ENCODE data around the gene UGT1A9. TPM values are rescaled to one million over a fixed set of nuclear protein-coding genes. Genes with fewer than 3 reads are reported as not detected.
"Not testable (repeated sequence)": the region's sequence is repeated elsewhere in the genome, so short reads cannot be mapped to it uniquely, and the experiment has no call there.

The UGT1A9 gene
- total RNA-seq, 1 experiment from 2014 or later, result not detected

GRCh38 chr2:233680361-233681045 lies 8.8 kb downstream of the UGT1A9 start:
- DNase-seq (ENCODE audit: low read depth), result no peak

GRCh38 chr2:233681521-233682099 lies 9.9 kb downstream of the UGT1A9 start, which contains the start of gene UGT1A7:
TSS of gene UGT1A7 (plus strand) at chr2:233681901. CDS start at chr2:233681938, 37 bp downstream.
- DNase-seq (ENCODE audit: low read depth), result no peak

DNA sequence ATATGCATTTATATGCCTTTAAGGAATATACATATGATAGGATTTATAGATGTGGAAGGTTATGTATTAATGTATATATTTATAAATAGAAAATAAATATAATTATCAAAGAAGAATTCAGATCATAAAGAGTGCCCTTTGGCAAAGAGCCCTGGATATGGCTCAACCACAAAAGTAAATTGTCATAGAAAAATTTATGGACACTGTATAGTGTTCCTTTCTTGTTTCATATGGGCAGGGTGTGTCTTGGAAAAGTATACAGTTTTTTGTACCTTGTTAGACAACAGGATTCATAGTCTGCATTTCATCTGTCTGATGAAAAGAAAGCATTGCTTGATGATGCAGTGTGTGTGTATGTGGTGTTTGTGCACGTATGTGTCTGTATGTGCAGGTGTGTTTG lies 12.9 kb downstream of the UGT1A9 start:
- no peak for DNase-seq (ENCODE audit: low read depth)

GRCh38 chr2:233686928-233687327 lies 15.2 kb downstream of the UGT1A9 start:
- DNase-seq (ENCODE audit: low read depth), result no peak

GRCh38 chr2:233688341-233688740 lies 16.6 kb downstream of the UGT1A9 start:
- DNase-seq (ENCODE audit: low read depth), result no peak

GRCh38 chr2:233689031-233689430 lies 17.3 kb downstream of the UGT1A9 start:
- DNase-seq (ENCODE audit: low read depth), result no peak

GRCh38 chr2:233689501-233689900 lies 17.8 kb downstream of the UGT1A9 start:
- DNase-seq (ENCODE audit: low read depth), result no peak

- no peak for DNase-seq (ENCODE audit: low read depth)
Measured at GRCh38 chr2:233690444-233690843, 18.7 kb downstream of the UGT1A9 start.

GRCh38 chr2:233691443-233692433 lies 20.0 kb downstream of the UGT1A9 start:
- DNase-seq (ENCODE audit: low read depth), result no peak

- DNase-seq (ENCODE audit: low read depth), result no peak
Measured at GRCh38 chr2:233692648-233693047, 20.9 kb downstream of the UGT1A9 start, which contains the start of gene UGT1A6. TSS of gene UGT1A6 (plus strand) at chr2:233692890. CDS start at chr2:233693005, 115 bp downstream.

DNA sequence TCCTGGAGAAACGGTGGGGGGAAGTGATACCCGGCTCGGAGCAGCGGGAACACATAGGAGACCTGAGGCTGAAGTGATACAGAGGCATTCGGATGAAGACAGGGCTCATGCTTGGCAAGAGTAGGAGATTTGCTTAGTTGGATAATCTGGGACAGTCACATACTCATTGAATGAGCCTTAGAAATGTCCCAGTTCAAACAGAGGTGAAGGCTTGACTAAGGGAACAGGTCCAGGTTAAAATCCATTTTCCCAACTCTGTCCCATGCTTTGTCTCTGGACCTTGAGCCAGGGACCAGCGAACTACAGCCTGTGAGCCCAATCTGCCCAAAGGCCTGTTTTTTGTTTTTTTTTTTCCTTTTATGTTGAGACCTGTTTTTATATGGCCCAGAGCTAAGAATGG lies 22.3 kb downstream of the UGT1A9 start:
- DNase-seq (ENCODE audit: low read depth), result no peak

DNA sequence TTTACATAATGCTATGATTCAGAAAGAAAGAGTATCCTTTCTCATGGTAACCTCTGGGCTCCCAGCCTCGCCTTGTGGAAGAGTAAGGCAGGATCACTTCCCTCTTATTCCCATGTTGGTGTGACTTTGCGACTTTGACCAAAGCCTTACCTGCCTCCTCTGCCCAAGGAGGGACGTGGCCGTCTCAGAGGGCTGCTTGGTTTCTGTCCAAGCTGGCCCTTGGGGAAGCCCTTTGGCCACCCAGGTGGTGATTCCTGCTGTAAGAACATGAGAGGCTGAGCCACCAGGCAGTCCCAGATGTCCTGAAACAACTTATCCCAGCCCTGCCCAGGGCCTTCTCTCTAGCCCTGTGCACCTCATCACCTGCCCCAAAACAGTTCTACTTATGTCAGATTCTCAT lies 27.0 kb downstream of the UGT1A9 start:
- DNase-seq (ENCODE audit: low read depth), result no peak

DNA sequence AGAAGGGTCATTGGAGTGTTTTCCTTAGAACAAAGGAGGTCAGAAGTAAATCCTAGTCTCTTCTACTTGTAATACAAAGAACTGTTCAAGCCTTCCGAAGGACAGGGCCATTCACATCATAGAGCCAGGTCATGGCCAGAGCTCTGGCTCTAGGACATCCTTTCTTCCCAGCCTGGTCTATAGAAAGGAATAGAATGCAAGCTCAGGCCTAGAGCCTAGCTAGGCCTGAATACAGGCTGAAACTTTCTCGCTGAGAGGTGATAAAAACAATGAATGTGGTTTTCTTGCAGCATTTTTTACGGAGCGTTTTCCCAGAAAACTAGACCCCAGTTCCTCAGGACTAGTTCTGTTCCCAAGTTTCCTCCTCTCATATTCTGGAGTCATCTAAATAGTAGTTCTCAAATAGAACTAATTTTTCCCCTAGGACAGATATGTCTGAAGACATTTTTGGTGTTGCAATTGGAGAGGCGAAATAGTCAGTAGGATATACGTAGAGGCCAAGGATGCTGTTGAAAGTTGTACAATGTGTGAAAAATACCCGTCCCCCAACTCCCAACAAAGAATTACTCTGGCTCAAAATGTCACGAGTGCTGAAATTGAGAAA lies 27.8 kb downstream of the UGT1A9 start:
- no peak for DNase-seq (ENCODE audit: low read depth)

DNA sequence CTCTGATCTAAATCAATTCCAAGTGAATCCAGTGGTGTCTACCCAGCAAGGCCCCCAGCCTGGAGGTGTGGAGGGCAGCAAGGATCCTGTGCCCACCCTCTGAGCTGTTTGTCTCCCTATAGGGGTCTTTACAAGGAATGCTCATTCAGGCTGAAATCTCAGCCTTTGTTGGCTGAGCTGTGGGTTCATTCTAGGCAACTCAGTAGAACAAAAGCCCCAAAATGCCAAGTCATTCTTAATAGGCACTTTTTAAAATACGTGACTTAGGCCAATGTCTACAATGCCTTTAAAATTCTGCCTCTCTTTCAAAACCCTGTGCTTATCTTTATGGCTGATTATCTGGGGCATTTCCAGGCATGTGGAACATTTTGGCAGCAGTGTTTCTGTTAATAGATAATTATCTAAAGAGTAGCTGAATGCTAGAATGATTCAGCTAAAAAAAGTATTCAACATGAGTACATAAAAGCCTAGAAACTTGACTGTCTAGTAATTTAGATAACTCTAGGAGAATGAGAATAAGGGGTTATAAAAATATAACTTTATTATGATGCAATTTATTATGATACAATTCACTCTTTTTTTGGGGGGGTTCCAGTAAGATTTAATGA lies 28.4 kb downstream of the UGT1A9 start:
- DNase-seq (ENCODE audit: low read depth), result no peak

GRCh38 chr2:233700842-233701241 lies 29.1 kb downstream of the UGT1A9 start:
- DNase-seq (ENCODE audit: low read depth), result not testable (repeated sequence)

GRCh38 chr2:233702238-233702637 lies 30.5 kb downstream of the UGT1A9 start:
- DNase-seq (ENCODE audit: low read depth), result no peak

DNA sequence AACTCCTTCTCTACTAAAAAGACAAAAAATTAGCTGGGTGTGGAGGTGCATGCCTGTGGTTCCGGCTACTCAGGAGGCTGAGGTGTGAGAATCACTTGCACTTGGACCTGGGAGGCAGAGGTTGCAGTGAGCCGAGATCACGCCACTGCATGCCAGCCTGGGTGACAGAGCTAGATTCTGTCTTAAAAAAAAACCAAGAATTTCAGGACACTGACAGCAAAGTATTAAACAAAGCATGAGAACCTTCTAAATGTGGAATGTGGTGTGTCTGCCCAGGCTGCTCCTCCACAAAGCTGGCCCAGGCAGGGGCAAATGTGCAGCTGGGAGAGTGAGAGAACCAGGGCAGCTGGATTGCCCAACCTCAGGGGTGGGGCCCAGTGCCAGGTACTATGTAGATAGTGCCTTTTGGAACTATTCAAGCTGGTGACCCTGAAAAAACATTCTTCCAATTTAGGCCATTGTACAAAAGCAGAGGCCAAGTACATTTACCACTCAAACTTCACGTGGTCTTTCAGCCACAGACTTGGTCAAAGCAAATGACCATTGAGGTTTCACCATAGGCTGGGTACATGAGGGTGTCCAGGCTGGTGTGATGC lies 34.3 kb downstream of the UGT1A9 start:
- DNase-seq (ENCODE audit: low read depth), result no peak

GRCh38 chr2:233706720-233707119 lies 35.0 kb downstream of the UGT1A9 start:
- DNase-seq (ENCODE audit: low read depth), result no peak

DNA sequence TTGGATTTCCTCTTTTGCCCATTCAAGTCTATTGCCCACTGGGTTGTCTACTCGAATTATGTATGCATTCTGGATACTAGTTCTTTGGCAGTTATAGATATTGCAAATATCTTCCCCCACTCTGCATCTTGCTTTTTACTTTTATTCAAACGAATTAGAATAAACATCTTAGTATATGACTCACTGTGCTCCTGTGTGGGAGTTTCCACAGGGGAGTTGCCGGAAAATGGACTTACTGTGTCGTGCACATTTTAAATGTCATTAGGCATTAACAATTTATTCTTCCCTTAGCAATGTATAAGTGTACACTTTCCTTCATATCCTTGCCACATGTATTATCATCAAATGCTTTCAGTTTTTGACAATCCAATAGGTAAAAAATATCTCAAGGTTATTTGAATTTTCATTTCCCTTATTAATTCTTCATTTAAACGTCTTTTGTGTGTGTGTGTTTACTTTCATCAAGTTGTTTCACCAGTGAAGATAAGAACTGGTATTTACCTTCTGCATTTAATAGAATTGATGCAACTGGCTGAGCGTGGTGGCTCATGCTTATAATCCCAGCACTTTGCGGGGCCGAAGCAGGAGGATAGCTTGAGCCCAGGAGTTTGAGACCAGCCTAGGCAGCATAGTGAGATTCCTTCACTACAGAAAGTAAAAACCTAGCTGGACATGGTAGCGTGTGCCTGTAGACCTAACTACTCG lies 36.4 kb downstream of the UGT1A9 start:
- no peak for DNase-seq (ENCODE audit: low read depth)

DNA sequence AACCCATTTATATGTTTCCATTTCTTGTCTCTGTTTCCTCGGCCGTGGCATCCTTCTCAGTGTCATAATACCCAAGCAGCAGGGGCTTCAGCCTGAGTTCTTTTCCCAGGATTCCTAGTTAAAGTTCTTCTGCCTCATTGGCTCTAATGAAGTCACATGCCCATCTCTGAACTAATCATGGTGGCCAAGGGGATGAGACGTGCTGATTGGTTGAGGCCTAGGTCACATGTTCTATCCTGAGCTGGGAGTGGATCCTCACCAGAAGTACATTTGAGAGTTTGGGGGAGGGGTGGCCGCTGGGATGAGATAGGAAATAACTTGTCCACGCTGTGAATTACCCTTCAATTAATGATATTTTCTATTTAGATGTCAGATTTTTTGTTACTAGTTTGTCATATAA lies 37.2 kb downstream of the UGT1A9 start:
- peak; percentile 28 for DNase-seq (ENCODE audit: low read depth)
